ENCODE measurements around the gene ADAM12. TPM values are rescaled to one million over a fixed set of nuclear protein-coding genes. Genes with fewer than 3 reads are reported as not detected.

ADAM12 gene
- total RNA-seq, 1 experiment from 2014 or later: not detected

DNA sequence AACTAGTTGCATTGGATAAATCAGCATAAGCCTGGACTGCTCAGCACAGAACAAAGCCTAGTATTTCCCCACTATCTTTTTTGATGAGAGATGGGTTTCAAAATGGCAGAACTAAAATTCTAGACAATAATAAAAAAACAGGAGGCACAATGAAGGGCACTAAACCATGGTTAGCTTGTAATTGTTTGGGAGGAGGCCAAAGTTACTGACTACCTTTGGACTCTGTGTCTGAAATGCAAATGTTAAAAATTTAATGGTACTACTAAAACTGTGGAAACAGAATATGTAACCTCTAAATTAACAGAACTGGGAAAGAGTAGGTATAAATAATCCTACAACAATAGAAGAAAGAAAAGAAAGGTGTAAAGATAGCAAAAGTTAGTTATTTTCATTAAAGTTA, 13.0 kb downstream of the ADAM12 start:
- Mint-ChIP-seq H3K27ac (ENCODE audit: unreplicated experiment) (no peak overlapping the region), H3K4me3 (ENCODE audit: low read depth, unreplicated experiment) (no peak overlapping the region), H3K4me1 (ENCODE audit: low read depth, unreplicated experiment) (no peaks in the 10 kb centered on the region), H3K27me3 (ENCODE audit: unreplicated experiment) (no peaks in the 10 kb centered on the region), H3K9me3 (ENCODE audit: low read depth, unreplicated experiment) (no peaks in the 10 kb centered on the region), H3K36me3 (ENCODE audit: insufficient read depth, unreplicated experiment) (no peaks in the 10 kb centered on the region)
- intact Hi-C loops (cut with micrococcal nuclease; ENCODE audit: unreplicated experiment): no loop called here
- BruUV-seq (replicated peaks): no TSS peak
- no peak for DNase-seq
- TF ChIP-seq, protein P1, sequence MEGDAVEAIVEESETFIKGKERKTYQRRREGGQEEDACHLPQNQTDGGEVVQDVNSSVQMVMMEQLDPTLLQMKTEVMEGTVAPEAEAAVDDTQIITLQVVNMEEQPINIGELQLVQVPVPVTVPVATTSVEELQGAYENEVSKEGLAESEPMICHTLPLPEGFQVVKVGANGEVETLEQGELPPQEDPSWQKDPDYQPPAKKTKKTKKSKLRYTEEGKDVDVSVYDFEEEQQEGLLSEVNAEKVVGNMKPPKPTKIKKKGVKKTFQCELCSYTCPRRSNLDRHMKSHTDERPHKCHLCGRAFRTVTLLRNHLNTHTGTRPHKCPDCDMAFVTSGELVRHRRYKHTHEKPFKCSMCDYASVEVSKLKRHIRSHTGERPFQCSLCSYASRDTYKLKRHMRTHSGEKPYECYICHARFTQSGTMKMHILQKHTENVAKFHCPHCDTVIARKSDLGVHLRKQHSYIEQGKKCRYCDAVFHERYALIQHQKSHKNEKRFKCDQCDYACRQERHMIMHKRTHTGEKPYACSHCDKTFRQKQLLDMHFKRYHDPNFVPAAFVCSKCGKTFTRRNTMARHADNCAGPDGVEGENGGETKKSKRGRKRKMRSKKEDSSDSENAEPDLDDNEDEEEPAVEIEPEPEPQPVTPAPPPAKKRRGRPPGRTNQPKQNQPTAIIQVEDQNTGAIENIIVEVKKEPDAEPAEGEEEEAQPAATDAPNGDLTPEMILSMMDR (IDR thresholded peaks at IDR 0.05; ENCODE audit: unreplicated experiment): no peak
- CTCF ChIA-PET: no interaction called here

DNA sequence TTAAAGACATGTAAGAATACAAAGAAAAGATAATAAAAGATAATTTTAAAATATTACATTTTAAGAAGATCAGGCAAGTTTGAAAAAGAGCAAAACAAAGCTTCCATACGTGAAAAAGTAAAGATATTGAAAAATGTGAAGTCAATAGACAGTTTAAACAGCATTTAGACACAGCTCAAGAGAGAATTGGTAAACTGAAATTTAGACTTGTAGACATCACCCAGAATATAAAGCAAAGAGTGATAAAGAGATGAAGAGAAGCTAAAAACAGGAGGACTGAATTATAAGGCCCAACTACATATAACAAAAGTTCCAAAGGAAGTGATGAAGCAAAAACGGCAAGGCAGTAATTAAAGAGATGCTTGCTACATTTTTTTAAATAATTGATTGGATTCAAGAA, 13.8 kb downstream of the ADAM12 start:
- H3K36me3 Mint-ChIP-seq (ENCODE audit: insufficient read depth, unreplicated experiment): no peaks in the 10 kb centered on the region
- CTCF ChIA-PET: no interaction called here
- H3K4me1 Mint-ChIP-seq (ENCODE audit: low read depth, unreplicated experiment): no peaks in the 10 kb centered on the region
- H3K27me3 Mint-ChIP-seq (ENCODE audit: unreplicated experiment): no peaks in the 10 kb centered on the region
- DNase-seq: no peak
- H3K4me3 Mint-ChIP-seq (ENCODE audit: low read depth, unreplicated experiment): no peak overlapping the region
- BruUV-seq (replicated peaks): no TSS peak
- H3K9me3 Mint-ChIP-seq (ENCODE audit: low read depth, unreplicated experiment): no peaks in the 10 kb centered on the region
- intact Hi-C loops (cut with micrococcal nuclease; ENCODE audit: unreplicated experiment): no loop called here
- no peak overlapping the region for H3K27ac Mint-ChIP-seq (ENCODE audit: unreplicated experiment)
- TF ChIP-seq, protein P1 (IDR thresholded peaks at IDR 0.05; ENCODE audit: unreplicated experiment): no peak

- Mint-ChIP-seq H3K9me3 (ENCODE audit: low read depth, unreplicated experiment) (no peaks in the 10 kb centered on the region), H3K4me1 (ENCODE audit: low read depth, unreplicated experiment) (no peaks in the 10 kb centered on the region), H3K27me3 (ENCODE audit: unreplicated experiment) (no peaks in the 10 kb centered on the region), H3K36me3 (ENCODE audit: insufficient read depth, unreplicated experiment) (no peaks in the 10 kb centered on the region), H3K27ac (ENCODE audit: unreplicated experiment) (no peak overlapping the region), H3K4me3 (ENCODE audit: low read depth, unreplicated experiment) (no peak overlapping the region)
- TF ChIP-seq, protein P1 (IDR thresholded peaks at IDR 0.05; ENCODE audit: unreplicated experiment): no peak
- CTCF ChIA-PET: no interaction called here
- intact Hi-C loops (cut with micrococcal nuclease; ENCODE audit: unreplicated experiment): no loop called here
- no TSS peak for BruUV-seq (replicated peaks)
- no peak for DNase-seq
These were observed 14.3 kb downstream of the ADAM12 start for GRCh38 chr10:126373972-126374371.

- CTCF ChIA-PET: no interaction called here
- no peaks in the 10 kb centered on the region for H3K36me3 Mint-ChIP-seq (ENCODE audit: insufficient read depth, unreplicated experiment)
- DNase-seq: no peak
- TF ChIP-seq, protein P1 (IDR thresholded peaks at IDR 0.05; ENCODE audit: unreplicated experiment): no peak
- H3K27ac Mint-ChIP-seq (ENCODE audit: unreplicated experiment): no peak overlapping the region
- H3K4me3 Mint-ChIP-seq (ENCODE audit: low read depth, unreplicated experiment): no peak overlapping the region
- intact Hi-C loops (cut with micrococcal nuclease; ENCODE audit: unreplicated experiment): no loop called here
- H3K9me3 Mint-ChIP-seq (ENCODE audit: low read depth, unreplicated experiment): no peaks in the 10 kb centered on the region
- no TSS peak for BruUV-seq (replicated peaks)
- H3K4me1 Mint-ChIP-seq (ENCODE audit: low read depth, unreplicated experiment): no peaks in the 10 kb centered on the region
- no peaks in the 10 kb centered on the region for H3K27me3 Mint-ChIP-seq (ENCODE audit: unreplicated experiment)
These were observed 15.1 kb downstream of the ADAM12 start for GRCh38 chr10:126373147-126373546.

DNA sequence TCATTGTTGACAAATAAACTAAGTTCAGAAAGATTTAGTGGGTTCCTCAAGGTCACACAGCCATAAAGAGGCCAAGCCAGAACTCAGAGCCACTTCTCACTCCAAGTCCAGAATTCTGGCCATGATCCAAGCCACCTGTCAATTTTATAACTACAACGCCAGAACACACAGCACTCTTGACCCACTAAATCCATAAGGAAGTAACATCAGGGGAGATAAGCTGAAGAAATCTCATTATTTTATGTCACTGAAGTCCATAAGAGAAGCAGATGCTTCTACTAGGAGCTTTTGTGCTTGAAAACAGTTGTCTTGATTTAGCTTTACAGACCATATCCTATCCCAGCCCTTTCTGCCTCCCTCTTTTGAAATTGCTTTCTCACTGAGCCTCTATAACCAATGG, 15.9 kb downstream of the ADAM12 start:
- BruUV-seq (replicated peaks): no TSS peak
- CTCF ChIA-PET: no interaction called here
- no peak for DNase-seq
- H3K27ac Mint-ChIP-seq (ENCODE audit: unreplicated experiment): no peak overlapping the region
- no peaks in the 10 kb centered on the region for H3K9me3 Mint-ChIP-seq (ENCODE audit: low read depth, unreplicated experiment)
- TF ChIP-seq, protein P1 (IDR thresholded peaks at IDR 0.05; ENCODE audit: unreplicated experiment): no peak
- no peaks in the 10 kb centered on the region for H3K27me3 Mint-ChIP-seq (ENCODE audit: unreplicated experiment)
- H3K4me1 Mint-ChIP-seq (ENCODE audit: low read depth, unreplicated experiment): no peaks in the 10 kb centered on the region
- no peak overlapping the region for H3K4me3 Mint-ChIP-seq (ENCODE audit: low read depth, unreplicated experiment)
- intact Hi-C loops (cut with micrococcal nuclease; ENCODE audit: unreplicated experiment): no loop called here
- no peaks in the 10 kb centered on the region for H3K36me3 Mint-ChIP-seq (ENCODE audit: insufficient read depth, unreplicated experiment)

Measured in Calu3 (cell line).